Adrenal gland (tissue), 5 donors: ENCODE results near the gene AQP12B.

Experiments used
- CTCF ChIP-seq, 6 experiments: fragments of 450-650 bp in 4 of 6; fragments of 200-600 bp in 2 of 6; sonication (generic) in 1 of 6; IDR thresholded peaks; 1 replicate in 5 of 6; 2 replicates in 1 of 6; pipeline versions ENCODE4 v1.5.1 to v1.8.0; 2016 to 2021; ENCODE audit warnings: antibody characterized with exemption in 6 of 6, mild to moderate bottlenecking in 2 of 6, moderate library complexity in 1 of 6
- POLR2A ChIP-seq, 2 donors: fragments of 450-650 bp; IDR thresholded peaks; one replicate each; pipeline ENCODE4 v1.6.1; 2017; ENCODE audit warnings: antibody characterized with exemption in 2 of 2, mild to moderate bottlenecking in 2 of 2, moderate library complexity in 1 of 2
- donor health status: DM: no; HTN: no; CAD: no.

DNA sequence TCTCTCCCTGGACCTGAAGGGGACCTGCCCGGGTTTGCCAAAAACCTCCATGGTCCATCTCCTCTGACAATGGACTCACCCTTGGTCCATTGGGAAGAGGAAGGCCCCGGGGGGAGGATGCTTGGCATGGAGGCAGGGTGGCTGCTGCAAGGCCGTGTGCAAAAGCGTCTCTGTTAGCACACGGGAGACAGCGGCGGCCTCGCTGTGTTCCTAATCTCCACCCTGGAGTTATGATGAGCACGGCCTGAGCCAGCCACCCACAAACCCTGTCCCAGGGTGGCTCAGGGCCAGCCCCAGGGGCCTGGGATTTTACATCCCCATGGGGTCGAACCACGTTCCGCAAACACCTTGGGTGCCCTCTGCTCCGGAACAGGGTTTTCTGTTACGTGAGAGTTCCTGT lies 44.8 kb upstream of the AQP12B start:
- no peak for TF ChIP-seq CTCF (IDR thresholded peaks at IDR 0.05)
- no peak for TF ChIP-seq POLR2A (IDR thresholded peaks at IDR 0.05)
